Adipose tissue (tissue), 3 donors: Measurements from ENCODE around the gene SMTNL1. TPM values are rescaled to one million over a fixed set of nuclear protein-coding genes. Genes with fewer than 3 reads are reported as not detected.
"Not testable (repeated sequence)": the region's sequence is repeated elsewhere in the genome, so short reads cannot be mapped to it uniquely, and the experiment has no call there.

Experiments
- H3K27ac ChIP-seq: one replicate; pipeline ENCODE4 v1.5.1; 2013; ENCODE audit warnings: low read depth, low read length
- WGBS, 3 donors: extraction: QIAGEN DNeasy Blood & Tissue Kit; methylation state at CpG; one replicate each; pipeline ENCODE4 v1.1.7; 2013; 5-methylcytosine and 5-hydroxymethylcytosine counted together
- polyA plus RNA-seq, 3 donors: library from polyadenylated mRNA; stranded (reverse); fragments of 200-250 nt; gene quantifications; one replicate each; pipeline ENCODE4 v1.2.3, GENCODE V29; 2013
- donor health status: healthy with polysubstance abuse.
- donor health status: Bipolar disorder and iron deficiency.
- donor health status: healthy.

SMTNL1 gene
- polyA plus RNA-seq, 3 donors, result 0.07 TPM; not detected in 2

DNA sequence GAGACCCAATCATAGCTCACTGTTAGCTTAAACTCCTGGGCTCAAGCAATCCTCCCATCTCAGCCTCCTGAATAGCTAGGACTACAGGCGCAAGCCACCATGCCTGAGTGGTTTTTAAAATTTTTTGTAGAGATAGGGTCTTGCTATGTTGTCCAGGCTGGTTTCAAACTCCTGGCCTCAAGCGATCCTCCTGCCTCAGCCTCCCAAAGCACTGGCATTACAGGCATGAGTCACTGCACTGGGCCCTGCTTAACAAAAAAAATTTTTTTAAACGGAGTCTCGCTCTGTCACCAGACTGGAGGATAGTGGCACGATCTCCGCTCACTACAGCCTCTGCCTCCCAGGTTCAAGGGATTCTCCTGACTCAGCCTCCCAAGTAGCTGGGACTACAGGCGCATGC, 2.9 kb upstream of the SMTNL1 start:
- not testable (repeated sequence) for H3K27ac ChIP-seq
- WGBS, 3 donors, result 96 to 97% (median 96%) methylated on average over 7 of the region's 7 CpGs

DNA sequence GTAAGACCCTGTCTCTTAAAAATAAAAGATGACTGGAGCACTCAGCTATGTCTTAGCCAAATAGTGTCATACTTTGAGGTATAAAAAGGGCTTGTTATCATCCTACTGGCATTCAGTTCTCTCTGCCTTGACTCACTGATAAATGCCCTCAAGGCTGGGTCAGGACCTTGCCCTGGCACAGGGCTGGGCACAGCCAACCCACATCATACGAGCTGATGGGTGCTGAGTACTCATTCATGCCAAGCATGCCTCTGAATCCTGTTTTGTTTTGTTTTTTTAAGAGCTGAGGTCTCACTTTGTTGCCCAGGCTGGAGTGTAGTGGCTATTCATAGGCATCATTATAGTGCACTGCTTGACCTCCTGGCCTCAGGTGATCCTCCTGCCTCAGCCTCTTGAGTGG, 1.9 kb downstream of the SMTNL1 start:
- no peak overlapping the region for H3K27ac ChIP-seq
- 67 to 83% (median 72%) methylated on average over 1 of the region's 1 CpG for WGBS, 3 donors

DNA sequence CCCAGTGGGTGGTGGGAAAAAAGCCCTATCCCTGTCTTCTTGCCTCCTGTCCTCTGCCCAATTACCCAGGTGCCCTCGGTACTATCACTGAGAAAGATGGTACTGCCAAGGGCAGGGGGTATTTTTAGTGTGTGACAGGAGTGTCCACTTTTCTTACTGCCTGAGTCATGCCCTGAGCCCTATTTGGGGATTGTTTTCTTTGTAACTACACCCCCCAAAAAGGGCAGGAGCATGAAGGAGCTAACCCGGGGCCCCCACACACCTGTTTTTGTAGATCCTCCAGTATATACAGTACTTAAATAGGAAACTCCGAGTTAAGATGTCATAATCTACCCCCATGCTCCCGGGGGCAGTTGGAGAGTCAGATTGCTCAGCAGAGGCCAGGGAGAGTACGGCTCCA, 3.8 kb downstream of the SMTNL1 start:
- no peak overlapping the region for H3K27ac ChIP-seq
- WGBS, 3 donors, result 80 to 86% (median 85%) methylated on average over 5 of the region's 5 CpGs

DNA sequence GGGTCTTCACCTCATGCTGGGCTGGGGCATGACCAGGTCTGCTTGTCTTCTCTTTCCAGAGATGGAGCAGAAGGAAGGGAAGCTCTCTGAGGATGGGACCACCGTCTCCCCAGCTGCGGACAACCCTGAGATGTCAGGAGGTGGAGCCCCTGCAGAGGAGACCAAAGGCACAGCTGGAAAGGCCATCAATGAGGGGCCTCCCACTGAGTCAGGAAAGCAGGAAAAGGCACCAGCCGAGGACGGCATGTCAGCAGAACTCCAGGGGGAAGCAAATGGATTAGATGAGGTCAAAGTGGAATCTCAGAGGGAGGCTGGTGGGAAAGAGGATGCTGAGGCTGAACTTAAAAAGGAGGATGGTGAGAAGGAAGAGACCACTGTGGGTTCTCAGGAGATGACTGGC, 5.2 kb downstream of the SMTNL1 start:
- no peak overlapping the region for H3K27ac ChIP-seq

DNA sequence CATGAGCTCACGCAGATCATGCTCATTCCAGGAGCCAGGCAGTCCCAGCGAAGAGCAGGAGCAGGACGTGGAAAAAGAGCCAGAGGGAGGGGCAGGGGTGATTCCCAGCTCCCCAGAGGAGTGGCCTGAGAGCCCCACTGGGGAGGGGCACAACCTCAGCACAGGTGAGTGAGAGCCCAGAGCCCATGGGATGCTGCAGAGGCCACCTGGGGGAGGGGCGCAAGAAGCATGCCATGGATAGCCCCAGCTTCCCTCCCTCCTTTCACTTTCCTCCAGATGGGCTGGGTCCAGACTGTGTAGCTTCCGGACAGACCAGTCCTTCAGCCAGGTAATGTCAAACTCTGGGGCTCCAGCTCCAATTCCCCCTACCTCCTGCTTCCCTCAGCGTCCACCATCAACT, 6.2 kb downstream of the SMTNL1 start:
- 40 to 72% (median 49%) methylated on average over 6 of the region's 6 CpGs for WGBS, 3 donors
- H3K27ac ChIP-seq, result no peak overlapping the region

More for the DNA sequence above, 5.2 kb downstream of the SMTNL1 start:
- WGBS, 3 donors, result 57 to 73% (median 62%) methylated on average over 4 of the region's 4 CpGs

DNA sequence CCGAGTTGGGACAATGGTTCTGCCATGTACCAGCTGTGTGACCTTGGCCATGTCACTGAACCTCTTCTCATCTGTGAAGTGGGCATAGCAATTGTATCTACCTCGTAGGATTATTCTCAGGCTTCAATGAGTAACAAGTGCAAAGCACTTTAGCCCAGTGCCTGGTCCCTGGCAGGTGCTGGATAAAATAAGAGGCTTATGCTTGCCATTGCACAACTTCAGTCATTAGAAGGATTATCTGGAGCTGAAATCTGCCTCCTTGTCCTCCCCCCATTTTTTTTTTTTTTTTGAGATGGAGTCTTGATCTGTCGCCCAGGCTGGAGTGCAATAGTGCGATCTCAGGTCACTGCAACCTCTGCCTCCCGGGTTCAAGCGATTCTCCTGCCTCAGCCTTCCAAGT, 7.2 kb downstream of the SMTNL1 start:
- no peak overlapping the region for H3K27ac ChIP-seq
- WGBS, 3 donors, result 82 to 94% (median 92%) methylated on average over 6 of the region's 6 CpGs

DNA sequence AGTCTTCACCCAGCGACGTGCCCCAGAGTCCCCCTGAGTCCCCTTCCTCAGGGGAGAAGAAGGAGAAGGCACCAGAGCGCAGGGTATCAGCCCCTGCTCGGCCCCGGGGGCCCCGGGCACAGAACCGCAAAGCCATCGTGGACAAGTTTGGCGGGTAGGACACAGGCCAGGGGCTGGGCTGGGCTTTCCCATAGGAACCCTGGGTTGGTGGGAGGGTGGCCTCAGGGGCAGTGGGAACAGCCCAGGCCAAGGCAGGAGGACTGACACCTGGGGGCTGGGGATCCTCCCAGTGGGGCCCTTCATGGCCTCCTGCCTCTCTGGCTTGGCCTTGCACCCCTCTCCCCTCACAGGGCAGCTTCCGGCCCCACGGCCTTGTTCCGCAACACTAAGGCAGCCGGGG, 8.5 kb downstream of the SMTNL1 start:
- no peak overlapping the region for H3K27ac ChIP-seq
- 87 to 93% (median 91%) methylated on average over 9 to 13 of the region's 13 CpGs for WGBS, 3 donors

DNA sequence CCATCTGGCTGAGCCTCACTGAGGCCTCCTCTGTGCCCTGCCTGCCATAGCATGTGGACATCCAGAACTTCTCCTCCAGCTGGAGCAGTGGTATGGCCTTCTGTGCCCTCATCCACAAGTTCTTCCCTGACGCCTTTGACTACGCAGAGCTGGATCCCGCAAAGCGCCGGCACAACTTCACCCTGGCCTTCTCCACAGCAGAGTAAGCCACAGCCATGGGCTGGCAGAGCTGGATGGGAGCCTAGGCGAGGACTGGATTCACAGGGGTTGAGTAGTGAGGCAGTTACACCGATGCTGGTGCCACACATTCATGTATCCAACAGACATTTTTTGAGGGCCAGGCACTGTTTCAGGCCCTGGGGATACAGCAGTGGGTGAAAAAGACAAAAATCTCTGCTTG, 9.1 kb downstream of the SMTNL1 start:
- WGBS, 3 donors, result 96 to 98% (median 96%) methylated on average over 7 of the region's 7 CpGs

DNA sequence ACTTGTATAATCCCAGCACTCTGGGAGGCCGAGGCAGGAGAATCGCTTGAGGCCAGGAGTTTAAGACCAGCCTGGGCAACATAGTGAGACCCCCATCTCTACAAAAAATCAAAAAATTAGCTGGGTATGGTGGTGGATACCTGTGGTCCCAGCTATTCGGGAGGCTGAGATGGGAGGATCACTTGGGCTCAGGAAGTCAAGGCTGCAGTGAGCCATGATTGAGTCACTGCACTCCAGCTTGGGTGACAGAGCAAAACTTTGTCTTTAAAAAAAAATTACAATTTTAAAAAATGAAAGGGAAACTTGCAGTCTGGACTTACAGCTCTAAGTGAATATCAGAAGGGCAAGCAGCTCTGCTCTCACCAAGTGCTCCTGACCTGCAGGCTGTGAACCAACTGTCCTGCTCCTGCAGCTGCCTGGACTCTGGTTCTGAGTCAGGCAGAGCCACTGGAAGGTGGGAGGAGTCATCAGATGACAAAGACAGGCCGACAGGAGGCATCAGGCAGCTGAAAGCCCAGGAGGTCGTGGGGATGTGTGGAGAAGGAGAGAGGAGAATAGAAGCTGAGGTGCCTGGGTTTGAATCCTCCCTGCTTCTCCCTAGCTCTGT, 9.6 kb downstream of the SMTNL1 start:
- no peak overlapping the region for H3K27ac ChIP-seq
- WGBS, 3 donors, result 60 to 72% (median 68%) methylated on average over 5 of the region's 5 CpGs

More for the DNA sequence above, 9.1 kb downstream of the SMTNL1 start:
- no peak overlapping the region for H3K27ac ChIP-seq

DNA sequence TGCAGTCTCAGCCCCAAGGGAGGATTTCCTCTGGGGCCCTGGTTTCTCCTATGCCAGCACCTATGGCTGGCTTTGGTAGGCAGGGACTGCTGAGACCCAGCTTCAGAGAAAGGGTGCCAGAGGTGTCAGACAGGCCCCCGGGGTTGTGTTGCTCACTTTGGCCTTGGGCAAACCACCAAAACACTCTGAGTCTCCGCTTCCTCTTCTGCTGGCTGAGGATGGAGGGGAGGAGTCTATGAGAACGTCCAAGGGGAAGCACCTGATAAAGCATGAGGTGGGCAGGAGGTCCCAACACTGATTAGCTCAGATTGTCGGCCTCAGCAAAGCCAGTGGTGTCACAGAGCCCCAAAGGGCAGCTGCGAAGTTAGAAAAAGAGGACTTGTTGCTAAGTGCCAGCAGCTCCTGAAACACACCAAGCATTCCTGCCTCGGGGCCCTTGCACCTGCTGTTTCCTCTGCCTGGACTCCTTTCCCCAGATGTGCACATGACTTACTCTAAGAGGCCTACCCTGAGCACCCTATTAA, 10.5 kb downstream of the SMTNL1 start:
- no peak overlapping the region for H3K27ac ChIP-seq
- 18 to 41% (median 26%) methylated on average over 6 of the region's 6 CpGs for WGBS, 3 donors

DNA sequence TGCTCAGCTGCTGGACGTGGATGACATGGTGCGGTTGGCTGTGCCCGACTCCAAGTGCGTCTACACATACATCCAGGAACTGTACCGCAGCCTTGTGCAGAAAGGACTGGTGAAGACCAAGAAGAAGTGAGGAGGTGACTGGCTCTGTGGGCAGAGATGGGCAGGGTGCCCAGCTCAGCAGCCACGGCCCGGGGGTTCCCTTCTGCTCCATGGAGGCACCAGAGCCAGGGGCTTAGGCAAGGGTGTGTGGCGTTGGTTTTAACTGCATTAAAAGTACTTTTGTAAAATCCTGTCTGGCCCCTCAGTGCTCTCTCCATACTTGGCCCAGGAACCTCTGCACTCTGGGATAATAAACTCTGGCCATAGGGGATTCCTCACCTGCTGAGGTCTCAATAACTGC, 12.6 kb downstream of the SMTNL1 start:
- WGBS, 3 donors, result 81 to 90% (median 83%) methylated on average over 8 of the region's 8 CpGs
- no peak overlapping the region for H3K27ac ChIP-seq

DNA sequence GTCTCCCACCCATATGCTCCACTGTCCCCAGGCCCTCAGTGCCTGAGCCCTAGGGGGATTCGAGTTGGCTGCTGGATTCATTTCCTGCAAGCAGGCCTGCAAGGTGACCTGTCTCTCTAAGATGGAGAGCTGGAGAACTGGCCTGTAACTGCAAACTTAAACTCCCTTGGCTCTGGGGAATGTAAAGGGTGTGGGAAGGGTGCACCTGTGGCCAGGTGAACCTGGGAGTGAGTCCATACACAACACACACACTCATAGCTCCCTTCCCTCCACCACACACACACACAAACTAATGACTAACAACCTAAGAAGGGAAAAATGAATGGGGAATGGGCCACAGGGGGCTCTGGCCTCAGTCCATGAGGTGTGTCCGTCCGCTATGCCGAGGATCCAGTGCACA, 14.5 kb downstream of the SMTNL1 start:
- WGBS, 3 donors, result 30 to 89% (median 87%) methylated on average over 4 of the region's 4 CpGs
- H3K27ac ChIP-seq, result no peak overlapping the region

DNA sequence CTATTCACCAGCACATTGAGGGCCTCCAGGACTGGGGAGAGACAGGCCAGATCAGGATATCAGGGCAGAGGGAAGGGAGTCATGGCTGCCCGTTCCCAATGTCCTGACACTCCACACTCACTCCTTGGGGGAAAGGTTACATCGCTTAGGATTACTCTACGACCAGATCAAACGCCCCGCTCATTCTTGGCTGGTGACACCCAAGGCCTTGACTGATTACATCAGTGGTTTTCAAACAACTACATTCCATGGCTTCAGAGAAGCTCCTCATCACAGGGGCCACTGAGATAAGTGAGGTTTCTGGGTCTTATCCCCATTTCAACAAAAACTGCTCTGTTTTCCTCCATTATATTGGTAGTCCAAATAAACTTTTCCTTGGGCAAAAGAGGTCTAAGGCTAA, 15.1 kb downstream of the SMTNL1 start:
- no peak overlapping the region for H3K27ac ChIP-seq
- 51 to 83% (median 83%) methylated on average over 5 of the region's 5 CpGs for WGBS, 3 donors

DNA sequence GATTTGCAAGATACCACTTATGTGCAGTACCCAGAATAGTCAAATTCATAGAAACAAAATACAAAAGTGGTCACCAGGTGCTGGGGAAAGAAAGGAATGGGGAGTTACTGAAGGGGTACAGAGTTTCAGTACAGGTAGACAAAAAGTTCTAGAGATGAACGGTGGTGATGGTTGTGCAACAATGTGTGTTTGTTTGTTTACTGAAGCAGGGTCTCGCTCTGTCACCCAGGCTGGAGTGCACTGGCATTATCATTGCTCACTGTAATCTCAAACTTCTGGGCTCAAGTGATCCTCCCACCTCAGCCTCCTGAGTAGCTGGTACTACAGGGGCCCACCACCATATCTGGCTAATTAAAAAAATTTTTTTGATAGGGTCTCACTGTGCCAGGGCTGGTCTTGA, 18.0 kb downstream of the SMTNL1 start:
- WGBS, 3 donors, result 82 to 95% (median 90%) methylated on average over 2 of the region's 2 CpGs

DNA sequence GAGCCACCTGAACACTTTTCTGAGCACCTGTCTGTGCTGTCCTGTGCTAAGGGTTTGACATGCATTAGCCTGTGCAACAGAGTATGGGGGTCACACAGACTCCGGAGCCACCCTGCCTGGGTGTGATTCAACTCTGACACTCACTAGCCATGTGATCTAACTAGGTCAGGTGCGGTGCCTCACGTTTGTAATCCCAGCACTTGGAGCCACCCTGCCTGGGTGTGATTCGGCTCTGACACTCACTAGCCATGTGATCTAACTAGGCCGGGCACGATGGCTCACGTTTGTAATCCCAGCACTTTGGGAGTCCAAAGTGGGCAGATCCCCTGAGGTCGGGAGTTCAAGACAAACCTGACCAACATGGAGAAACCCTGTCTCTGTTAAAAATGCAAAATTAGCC, 18.6 kb downstream of the SMTNL1 start:
- H3K27ac ChIP-seq, result no peak overlapping the region
- WGBS, 3 donors, result 81 to 89% (median 85%) methylated on average over 8 of the region's 8 CpGs

More for the DNA sequence above, 18.0 kb downstream of the SMTNL1 start:
- no peak overlapping the region for H3K27ac ChIP-seq

DNA sequence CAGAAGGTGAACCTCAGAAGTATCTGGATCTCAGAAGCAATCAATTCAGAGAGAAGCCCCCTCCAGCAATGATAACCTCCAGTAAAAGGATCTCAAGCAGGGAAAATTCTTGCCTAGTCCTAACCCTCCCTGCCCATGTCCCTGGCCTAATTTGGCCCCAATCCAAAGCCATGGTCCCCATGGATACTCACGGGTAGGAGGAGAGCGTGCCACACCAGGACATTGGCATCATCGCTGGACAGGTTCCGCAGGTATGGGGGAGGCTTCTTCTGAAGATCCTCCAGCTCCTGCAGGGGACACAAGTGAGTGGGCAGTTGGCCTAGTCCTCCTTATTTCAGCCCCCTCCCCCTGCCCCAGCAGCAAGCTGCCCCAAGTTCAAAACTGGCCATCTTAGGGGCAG, 22.8 kb downstream of the SMTNL1 start:
- 87 to 88% (median 87%) methylated on average over 4 of the region's 4 CpGs for WGBS, 3 donors
- no peak overlapping the region for H3K27ac ChIP-seq

DNA sequence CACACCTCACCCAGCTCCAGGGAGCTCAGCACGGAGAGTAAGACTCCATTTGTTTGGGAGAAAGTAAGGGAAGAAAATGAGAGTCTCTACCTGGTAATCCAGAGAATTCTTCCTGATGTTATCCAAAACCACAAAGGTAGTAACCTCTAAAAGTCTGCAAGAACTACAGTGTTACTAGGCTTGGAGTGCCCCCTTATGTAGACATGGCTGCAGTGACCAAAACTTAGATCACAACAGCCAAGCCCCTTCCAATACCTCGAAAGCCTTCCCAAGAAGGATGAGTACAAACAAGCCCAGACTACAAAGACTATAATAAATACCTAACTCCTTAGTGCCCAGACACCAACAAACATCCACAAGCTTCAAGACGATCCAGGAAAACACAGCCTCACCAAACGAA, 25.2 kb downstream of the SMTNL1 start:
- WGBS, 3 donors, result 76 to 82% (median 80%) methylated on average over 4 of the region's 4 CpGs
- H3K27ac ChIP-seq, result no peak overlapping the region

DNA sequence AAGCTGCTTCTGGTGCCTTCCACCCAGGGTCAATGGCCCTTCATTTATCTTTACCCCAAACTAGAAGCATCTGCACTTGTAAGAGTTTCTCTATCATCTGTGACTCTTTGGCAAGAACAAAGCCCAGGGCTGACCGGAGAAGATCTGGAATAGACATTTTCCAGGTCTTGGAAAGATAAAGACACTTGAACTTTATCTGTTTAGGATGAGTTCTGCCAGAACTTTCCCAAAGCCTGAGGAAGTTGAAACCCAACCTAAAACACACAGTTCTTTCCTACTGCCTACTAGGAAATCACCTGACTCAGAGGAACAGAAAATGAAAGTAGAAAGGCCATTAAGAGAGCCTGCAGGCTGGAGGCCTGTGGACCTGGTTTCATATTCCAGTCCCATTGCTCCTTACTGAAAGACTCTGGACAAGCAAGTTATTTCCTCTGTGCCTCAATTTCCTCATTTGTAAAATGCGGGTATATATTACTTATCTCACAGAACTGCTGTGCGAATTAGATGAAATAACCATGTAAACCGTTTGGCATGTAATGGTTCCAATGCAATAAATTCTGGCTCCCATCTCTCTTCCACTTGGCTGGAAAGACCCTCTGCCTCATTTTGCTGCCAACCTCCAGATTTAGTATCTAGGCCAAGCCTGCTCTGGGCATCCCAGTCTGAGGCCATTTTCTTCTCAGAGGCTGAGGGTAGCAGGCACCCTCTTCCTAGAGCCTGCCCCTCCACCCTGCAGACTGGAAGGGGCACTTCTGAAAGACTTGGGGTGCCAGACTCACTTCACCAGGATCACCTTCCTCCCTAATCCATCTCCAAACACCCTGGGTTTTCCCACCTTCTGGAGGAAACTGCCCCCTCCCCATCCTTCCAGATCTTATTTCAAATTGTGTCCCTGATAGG, 28.9 kb downstream of the SMTNL1 start:
- WGBS, 3 donors, result 9 to 49% (median 11%) methylated on average over 4 of the region's 4 CpGs
- H3K27ac ChIP-seq, result no peak overlapping the region

DNA sequence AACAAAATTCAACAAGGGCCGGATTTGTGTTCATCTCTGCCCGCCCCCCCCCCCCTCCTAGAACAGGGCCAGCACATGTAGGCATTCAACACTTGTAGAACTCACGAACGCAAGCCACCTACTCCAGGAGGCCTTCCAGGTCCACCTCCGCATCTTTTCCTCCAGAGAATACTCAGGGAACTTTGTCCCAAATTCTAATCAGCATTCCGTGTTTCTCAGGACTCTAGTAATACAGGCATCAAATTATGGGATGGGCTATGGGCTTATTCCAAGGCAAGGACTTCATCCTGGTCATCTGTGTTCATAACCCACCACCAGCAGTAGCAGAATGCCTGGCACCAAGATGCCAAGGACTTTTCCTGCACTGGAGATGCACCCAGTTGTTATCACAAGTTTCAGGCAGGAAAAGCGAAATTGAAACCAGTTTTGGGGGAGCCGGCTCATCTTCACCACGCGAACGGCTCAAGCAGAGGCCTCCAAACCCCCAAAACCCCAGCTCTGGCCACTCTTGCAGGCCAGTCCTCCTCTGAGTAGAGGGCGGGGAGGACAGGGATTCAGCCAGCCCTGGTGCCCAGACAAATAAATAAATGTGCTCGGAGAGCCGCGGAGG, 29.6 kb downstream of the SMTNL1 start:
- WGBS, 3 donors, result 2 to 26% (median 2%) methylated on average over 13 to 15 of the region's 15 CpGs
- H3K27ac ChIP-seq, result peak overlapping the region; percentile 52
